Lower leg skin (tissue), 3 donors: ENCODE measurements around the gene MYO18B.

Experiments used
- POLR2A ChIP-seq, 2 donors: fragments of 450-650 bp; IDR thresholded peaks; one replicate each; pipeline ENCODE4 v1.6.1; 2016 to 2017; ENCODE audit warnings: antibody characterized with exemption in 2 of 2, mild to moderate bottlenecking in 1 of 2, moderate library complexity in 1 of 2
- TF ChIP-seq, protein P1 (sequence below), 3 donors: fragments of 450-650 bp; IDR thresholded peaks; one replicate each; pipeline ENCODE4 v1.5.1; 2016; ENCODE audit warnings: antibody characterized with exemption in 3 of 3, mild to moderate bottlenecking in 3 of 3, moderate library complexity in 2 of 3

DNA sequence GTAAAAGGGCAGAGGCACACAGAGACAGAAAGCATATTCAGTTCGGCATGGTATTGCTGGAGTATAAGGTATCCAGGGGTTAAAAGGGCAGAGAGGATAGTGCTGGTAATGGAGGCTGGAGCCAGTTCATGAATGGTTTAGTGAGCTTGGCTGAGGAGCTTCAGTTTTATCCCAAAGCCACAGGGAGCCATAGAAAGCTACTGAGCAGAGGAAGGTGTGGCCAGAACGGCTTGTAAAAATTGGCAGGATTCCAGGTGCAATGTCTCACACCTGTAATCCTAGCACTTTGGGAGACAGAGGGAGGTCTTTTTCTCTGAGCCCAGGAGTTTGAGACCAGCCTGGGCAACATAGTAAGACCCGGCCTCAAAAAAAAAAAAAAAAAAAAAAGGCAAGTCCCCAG is 186.1 kb downstream of the MYO18B start:
- TF ChIP-seq, protein P1, sequence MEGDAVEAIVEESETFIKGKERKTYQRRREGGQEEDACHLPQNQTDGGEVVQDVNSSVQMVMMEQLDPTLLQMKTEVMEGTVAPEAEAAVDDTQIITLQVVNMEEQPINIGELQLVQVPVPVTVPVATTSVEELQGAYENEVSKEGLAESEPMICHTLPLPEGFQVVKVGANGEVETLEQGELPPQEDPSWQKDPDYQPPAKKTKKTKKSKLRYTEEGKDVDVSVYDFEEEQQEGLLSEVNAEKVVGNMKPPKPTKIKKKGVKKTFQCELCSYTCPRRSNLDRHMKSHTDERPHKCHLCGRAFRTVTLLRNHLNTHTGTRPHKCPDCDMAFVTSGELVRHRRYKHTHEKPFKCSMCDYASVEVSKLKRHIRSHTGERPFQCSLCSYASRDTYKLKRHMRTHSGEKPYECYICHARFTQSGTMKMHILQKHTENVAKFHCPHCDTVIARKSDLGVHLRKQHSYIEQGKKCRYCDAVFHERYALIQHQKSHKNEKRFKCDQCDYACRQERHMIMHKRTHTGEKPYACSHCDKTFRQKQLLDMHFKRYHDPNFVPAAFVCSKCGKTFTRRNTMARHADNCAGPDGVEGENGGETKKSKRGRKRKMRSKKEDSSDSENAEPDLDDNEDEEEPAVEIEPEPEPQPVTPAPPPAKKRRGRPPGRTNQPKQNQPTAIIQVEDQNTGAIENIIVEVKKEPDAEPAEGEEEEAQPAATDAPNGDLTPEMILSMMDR (IDR thresholded peaks at IDR 0.05), result no peak
- no peak for TF ChIP-seq POLR2A (IDR thresholded peaks at IDR 0.05)
